CD4-positive, alpha-beta T cell treated with Interleukin-17A for 1 hour (primary cell): Measurements from ENCODE around the gene LYRM7.
"Not testable (repeated sequence)": the region's sequence is repeated elsewhere in the genome, so short reads cannot be mapped to it uniquely, and the experiment has no call there.

Source experiments
- DNase-seq: peaks from one replicate; pipeline ENCODE4 v3.0.0-alpha.2; 2020

Gene LYRM7

GRCh38 chr5:131221888-131222287, 51.1 kb downstream of the LYRM7 start:
- DNase-seq, result no peak

- no peak for DNase-seq
Observed at GRCh38 chr5:131222731-131223130, 52.0 kb downstream of the LYRM7 start.

- no peak for DNase-seq
Observed at GRCh38 chr5:131223751-131224386, 53.1 kb downstream of the LYRM7 start.

- DNase-seq, result peak; percentile 35
Observed at GRCh38 chr5:131224387-131225201, 53.9 kb downstream of the LYRM7 start.

- DNase-seq, result no peak
Observed at GRCh38 chr5:131225282-131225974, 54.7 kb downstream of the LYRM7 start.

- DNase-seq, result no peak
Observed at GRCh38 chr5:131226899-131227298, 56.2 kb downstream of the LYRM7 start.

- no peak for DNase-seq
Observed at GRCh38 chr5:131228646-131229045, 57.9 kb downstream of the LYRM7 start.

- DNase-seq, result no peak
Observed at GRCh38 chr5:131229623-131230022, 58.9 kb downstream of the LYRM7 start.

- DNase-seq, result no peak
Observed at GRCh38 chr5:131230406-131230805, 59.7 kb downstream of the LYRM7 start.

GRCh38 chr5:131239686-131240085, 68.9 kb downstream of the LYRM7 start:
- no peak for DNase-seq

- DNase-seq, result no peak
Observed at GRCh38 chr5:131242728-131243255, 72.0 kb downstream of the LYRM7 start.

GRCh38 chr5:131245312-131245711, 74.6 kb downstream of the LYRM7 start:
- no peak for DNase-seq

GRCh38 chr5:131245948-131246347, 75.2 kb downstream of the LYRM7 start:
- no peak for DNase-seq

GRCh38 chr5:131246504-131246903, 75.8 kb downstream of the LYRM7 start:
- no peak for DNase-seq

- DNase-seq, result no peak
Observed at GRCh38 chr5:131250751-131251475, 80.2 kb downstream of the LYRM7 start.

GRCh38 chr5:131252824-131253171, 82.1 kb downstream of the LYRM7 start:
- DNase-seq, result peak; percentile 92

GRCh38 chr5:131254025-131254424, 83.3 kb downstream of the LYRM7 start:
- not testable (repeated sequence) for DNase-seq

- no peak for DNase-seq
Observed at GRCh38 chr5:131254741-131255140, 84.0 kb downstream of the LYRM7 start.
